Measurements from ENCODE around the gene ANKS1B.

ANKS1B gene

DNA sequence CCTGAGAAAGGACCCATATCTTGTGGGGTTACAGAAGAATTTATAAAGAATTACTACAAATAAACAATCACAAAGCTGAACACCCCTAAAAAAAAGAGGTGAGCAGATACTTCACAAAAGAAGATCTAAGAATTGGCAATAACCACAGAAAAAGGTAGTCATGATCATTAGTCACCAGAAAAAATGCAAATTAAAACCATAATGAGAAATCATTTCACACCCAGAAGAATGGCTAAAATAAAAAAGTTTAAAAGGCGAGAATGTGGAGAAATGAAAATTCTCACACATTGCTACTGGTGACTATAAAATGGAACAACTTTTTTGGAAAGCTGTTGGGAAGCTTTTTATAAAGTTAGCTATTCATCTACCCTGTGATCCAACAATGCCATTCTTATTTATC, 545.3 kb downstream of the ANKS1B start:
- DNase-seq = no peak

- DNase-seq = no peak
Observed at GRCh38 chr12:99436584-99436983, 548.2 kb downstream of the ANKS1B start.

DNA sequence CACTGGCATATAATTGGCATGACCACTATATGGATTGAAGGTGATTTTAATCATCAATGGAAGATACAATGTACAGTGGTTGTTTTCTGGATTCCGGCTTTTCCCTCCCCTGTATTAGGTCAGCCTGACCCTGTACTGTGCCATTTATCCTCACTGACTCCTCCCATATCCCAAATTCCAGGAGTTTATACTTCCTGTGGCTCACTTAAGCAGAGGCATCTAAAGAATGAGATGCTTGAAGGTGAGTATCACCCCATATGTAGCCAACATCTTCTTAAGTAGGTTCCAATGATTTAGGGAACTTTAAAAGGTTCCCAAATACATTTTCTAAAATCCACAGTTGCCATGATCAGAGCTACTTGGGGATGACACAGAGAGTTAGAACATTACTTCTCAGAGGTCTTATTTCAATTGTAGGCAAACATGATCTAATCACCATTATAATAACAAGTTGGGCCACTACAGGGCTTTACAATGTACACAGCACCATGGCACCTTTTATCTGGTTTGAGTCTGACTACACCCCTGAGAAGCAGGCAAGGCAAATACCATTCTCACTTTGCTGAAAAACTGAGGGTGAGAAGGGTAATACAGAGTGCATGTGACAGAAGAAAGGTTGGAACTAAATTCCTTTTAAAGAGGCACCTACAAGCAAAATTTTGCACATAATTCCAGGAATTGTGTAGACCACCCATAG, 549.5 kb downstream of the ANKS1B start:
- no peak for DNase-seq

- DNase-seq = no peak
Observed at GRCh38 chr12:99433155-99433554, 551.6 kb downstream of the ANKS1B start.

GRCh38 chr12:99431203-99431602, 553.5 kb downstream of the ANKS1B start:
- DNase-seq = no peak

- no peak for DNase-seq
Observed at GRCh38 chr12:99427104-99427503, 557.6 kb downstream of the ANKS1B start.

GRCh38 chr12:99418379-99418778, 566.4 kb downstream of the ANKS1B start:
- DNase-seq = no peak

- DNase-seq = no peak
Observed at GRCh38 chr12:99413751-99414150, 571.0 kb downstream of the ANKS1B start.

- no peak for DNase-seq
Observed at GRCh38 chr12:99393763-99394162, 591.0 kb downstream of the ANKS1B start.

DNA sequence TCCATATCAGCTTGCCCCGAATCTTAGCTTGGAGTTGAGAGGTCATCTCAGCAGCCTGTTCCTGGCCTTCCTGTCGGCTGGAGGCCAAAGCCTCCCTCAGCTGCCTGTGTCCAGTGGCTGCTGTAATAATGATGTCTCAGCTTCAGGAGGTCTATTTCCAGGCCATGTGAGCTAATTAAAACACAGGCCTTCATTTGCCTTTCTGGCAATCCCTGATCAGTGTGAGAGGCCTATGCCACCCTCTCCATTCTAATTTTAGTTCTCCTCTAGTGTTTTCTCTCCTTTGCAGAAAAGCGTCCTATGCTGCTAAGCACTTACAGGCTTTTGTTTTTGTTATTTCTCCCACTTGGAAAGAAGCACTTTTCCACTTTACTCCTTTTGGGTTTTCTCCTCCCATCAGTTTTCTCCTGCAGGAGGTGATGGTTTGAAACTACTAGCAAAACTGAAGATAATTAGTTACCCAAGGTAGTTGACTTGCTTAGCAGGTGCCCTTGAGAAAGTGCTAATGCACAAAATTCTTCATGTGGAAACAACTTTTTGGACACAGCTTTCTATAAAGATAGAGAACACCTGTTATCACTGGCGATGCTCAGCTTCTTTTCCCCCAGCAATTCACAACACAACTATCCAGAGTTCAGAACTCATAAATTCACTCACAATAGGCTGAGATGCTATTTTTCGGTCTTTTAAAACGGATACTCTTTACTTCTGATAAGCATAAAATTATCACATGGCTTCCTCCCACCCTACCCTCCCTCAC, 592.5 kb downstream of the ANKS1B start:
- DNase-seq = no peak

DNA sequence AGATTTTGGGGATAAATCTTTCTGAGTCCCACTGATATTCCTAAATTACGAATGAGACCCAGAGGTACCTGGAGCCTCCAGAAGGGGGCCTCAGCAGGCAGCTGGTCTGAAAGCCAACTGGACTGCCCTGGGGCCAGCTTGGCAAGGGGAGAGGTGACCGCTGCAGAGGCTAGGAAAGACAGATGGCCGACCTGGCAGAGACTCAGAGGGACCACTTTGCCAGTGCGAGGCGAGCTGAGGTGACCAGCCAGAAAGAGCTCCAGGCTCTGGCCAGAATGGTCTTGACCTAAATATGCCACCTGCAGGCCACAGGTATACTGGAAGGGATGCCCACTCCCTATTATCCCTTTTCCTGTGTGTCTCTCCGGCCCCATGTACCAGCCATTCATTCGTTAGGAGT, 594.0 kb downstream of the ANKS1B start:
- no peak for DNase-seq

GRCh38 chr12:99389751-99390150, 595.0 kb downstream of the ANKS1B start:
- DNase-seq = no peak

DNA sequence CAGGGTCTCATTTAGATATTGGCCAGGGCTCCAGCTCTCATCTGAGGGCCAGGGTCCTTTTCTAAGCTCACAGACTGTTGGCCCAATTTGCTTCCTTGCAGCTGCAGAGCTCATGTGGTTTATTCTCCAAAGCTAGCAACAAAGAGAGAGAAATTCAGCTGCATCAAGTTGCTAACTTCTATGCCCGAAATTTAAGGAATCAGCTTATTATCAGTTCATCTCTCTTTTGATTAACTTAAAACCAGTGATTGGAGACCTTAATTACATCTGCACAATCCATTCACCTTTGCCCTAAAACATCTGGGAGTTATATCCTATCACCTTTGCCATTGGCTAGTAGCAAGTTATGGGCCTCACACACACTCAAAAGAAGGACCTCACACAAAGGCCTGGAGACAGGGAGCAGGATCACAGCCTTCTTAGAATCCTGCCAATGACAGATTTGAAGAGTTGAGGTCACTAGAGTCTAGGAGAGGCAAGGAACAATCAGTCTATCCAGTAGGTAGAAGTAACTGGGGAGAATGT, 596.0 kb downstream of the ANKS1B start:
- DNase-seq = no peak

GRCh38 chr12:99387661-99388060, 597.1 kb downstream of the ANKS1B start:
- no peak for DNase-seq

DNA sequence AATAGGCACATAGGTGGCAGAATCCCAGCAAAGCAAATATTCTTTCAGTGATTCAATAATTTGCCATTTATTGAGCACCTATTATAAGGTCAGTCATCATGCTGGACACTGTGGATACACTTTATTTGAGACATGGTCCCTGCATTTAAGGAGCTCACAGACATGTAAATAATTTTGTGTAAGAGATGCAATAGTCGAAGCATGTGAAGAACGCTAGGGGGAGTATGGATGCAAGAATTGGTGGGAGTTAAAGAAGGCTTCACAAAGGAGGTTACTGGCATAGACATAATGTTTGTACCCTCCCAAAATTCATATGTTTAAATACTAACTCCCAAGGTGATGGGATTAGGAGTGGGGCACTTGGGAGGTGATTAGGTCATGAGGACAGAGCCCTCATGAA, 597.8 kb downstream of the ANKS1B start:
- DNase-seq = no peak

DNA sequence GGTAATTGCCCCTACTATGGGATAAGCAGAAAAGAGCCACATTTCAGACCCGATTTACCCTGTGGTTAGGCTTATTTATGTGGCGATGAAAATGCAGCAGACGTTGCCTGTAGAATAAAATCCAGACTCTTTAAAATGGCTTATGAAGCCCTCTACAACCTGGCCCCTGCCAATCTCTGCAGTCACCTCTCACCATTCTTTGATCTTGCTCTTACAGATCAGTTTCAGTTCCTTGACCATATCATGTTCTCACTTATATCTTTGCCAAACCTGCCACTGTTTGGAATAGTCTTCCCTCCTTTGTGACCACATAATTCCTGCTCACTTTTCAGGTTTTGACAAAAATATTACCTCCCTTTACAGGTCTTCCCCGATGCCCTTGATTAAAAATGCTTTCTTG, 601.5 kb downstream of the ANKS1B start:
- DNase-seq = no peak

DNA sequence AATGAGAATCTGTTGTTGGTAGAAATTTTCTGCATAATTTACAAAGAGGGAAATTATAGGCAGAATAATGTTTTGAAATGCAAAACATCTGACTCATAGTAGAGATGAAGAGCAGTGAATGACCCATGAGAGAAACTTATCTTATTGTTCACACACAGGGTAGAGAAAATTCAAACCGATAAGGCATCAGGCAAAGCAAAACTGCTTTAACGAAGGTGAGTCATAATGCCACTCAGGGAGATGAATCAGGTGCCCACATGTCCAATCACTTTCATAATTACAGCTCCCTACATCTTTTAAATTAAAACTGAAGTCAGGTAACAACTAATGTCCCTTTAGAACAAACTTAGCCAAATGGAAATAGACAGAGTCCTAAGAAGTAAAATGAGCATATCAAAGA, 602.7 kb downstream of the ANKS1B start:
- no peak for DNase-seq

DNA sequence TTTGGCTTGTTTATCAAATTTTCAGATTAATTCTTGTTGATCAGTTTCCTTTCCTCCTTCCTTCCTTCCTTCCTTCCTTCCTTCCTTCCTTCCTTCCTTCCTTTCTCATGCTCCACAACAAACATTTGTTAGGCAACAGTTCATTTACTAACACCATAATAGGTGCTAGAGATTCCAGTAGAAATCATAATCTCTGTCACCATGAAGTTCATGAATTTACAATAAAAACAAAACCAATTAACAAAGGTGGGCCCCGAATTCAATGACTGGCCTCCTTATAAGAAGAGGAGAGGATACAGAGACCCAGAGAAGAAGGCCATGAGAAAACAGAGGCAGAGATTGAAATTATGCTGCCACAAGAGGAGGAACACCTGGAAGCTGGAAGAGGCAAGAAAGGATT, 604.0 kb downstream of the ANKS1B start:
- no peak for DNase-seq

- no peak for DNase-seq
Observed at GRCh38 chr12:99374023-99374422, 610.7 kb downstream of the ANKS1B start.

DNA sequence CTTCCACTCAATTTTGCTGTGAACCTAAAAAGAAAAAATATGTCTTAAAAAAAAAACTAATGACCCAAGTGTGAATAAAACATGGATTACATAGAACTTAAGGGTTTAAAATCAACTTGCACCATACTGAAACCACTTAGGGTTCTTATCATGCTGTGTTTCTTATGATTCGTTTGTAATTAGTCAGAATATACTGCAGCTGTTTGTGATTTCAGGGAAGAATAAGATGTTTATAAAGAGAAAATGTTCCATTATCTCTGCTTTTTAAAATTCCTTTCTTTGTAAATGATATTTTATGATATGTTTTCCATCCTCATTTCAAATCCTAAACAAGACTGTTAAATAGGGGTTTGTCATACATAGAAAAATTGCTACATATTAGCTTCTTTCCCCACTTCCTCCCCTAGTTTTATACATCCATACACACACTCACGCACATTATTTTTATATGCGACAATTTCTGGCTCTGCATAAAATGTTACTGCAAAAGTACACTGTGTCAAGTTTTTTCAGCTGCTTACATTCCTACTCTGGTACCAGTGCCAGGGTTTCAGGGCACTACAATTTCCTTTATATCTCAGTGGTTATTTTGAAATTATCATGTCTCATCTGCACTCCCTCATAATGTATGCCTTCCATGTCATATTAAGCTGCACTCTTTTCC, 612.3 kb downstream of the ANKS1B start:
- no peak for DNase-seq

DNA sequence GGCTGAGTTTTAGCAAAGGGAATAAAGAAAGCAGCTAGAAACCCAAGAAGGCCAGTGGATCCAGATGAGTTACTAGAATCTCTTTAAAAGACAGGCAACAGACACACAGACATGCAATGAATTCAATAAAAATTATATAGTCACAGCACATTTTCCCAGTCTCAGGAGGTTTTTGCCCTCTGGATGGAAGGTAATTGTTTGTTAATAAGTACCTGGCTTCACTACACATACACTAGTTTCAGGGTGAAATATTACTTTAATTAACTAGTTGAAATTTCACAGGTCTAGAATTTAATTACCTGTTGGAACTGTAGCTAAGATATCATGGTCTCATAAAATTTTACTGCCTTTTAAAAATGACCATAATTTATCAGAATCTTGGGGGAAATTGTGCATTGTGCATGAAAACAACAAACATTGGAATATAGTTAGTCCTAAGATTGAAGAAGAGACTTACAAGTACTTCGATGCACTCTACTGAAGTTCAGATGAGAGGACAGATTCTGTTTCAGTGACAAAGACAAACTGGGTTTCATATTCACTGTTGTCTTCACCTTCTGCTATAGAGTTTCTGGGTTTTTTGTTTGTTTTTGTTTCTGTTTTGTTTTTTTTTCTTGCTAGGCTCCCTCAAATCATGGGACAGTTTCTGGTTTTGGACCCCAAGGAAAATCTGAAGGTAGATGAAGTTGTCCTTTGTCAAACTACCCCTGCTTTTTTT, 614.2 kb downstream of the ANKS1B start:
- DNase-seq = no peak

DNA sequence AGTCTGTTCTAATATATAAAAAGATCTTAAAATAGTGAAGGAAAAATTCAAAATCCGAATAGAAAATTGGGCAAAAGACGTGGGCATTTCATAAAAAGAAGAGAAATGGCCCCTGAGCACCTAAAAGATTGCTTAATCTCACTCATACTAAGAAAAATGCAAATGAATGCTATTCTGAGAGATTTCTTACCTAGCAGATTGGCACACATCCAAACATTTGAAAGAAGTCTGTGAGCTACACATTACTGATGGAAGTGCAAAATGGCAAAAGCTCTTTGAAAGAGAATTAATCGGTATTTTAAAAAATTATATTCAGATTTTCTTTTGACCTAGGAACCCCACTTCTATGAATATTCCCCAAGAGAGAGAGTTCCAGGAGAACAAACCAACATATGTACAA, 617.6 kb downstream of the ANKS1B start:
- no peak for DNase-seq

GRCh38 chr12:99352269-99352668, 632.5 kb downstream of the ANKS1B start:
- no peak for DNase-seq

Measured in CD4-positive, alpha-beta T cell treated with Interleukin-4 for 1 hour (primary cell).